ENCODE results near the gene SLX1A.
"Not testable (repeated sequence)": the region's sequence is repeated elsewhere in the genome, so short reads cannot be mapped to it uniquely, and the experiment has no call there.

DNA sequence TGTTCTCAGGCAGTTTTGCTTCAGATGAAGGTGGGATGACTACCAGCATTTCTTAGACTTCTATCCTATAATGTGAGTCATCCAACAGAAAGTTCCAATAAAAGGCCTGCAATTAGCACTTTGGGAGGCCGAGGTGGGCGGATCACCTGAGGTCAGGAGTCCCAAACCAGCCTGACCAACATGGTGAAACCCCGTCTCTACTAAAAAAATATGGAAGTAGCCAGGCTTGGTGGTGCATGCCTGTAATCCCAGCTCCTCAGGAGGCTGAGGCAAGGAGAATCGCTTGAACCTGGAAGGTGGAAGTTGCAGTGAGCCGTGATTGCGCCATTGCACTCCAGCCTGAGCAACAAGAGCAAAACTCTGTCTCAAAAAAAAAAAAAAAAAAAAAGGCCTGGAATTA lies 16.8 kb upstream of the SLX1A start:
- TF ChIP-seq EZH2phosphoT487 (IDR thresholded peaks at IDR 0.05; ENCODE audit: borderline replicate concordance), result not testable (repeated sequence)
- TF ChIP-seq, protein P1, sequence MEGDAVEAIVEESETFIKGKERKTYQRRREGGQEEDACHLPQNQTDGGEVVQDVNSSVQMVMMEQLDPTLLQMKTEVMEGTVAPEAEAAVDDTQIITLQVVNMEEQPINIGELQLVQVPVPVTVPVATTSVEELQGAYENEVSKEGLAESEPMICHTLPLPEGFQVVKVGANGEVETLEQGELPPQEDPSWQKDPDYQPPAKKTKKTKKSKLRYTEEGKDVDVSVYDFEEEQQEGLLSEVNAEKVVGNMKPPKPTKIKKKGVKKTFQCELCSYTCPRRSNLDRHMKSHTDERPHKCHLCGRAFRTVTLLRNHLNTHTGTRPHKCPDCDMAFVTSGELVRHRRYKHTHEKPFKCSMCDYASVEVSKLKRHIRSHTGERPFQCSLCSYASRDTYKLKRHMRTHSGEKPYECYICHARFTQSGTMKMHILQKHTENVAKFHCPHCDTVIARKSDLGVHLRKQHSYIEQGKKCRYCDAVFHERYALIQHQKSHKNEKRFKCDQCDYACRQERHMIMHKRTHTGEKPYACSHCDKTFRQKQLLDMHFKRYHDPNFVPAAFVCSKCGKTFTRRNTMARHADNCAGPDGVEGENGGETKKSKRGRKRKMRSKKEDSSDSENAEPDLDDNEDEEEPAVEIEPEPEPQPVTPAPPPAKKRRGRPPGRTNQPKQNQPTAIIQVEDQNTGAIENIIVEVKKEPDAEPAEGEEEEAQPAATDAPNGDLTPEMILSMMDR (conservative IDR thresholded peaks at IDR 0.05; ENCODE audit: low read length), result not testable (repeated sequence)

Measured in Loucy (cell line).